HepG2 (cell line): ENCODE measurements around the gene TUBB4B. TPM values are rescaled to one million over a fixed set of nuclear protein-coding genes. Genes with fewer than 3 reads are reported as not detected.

ENCODE experiments used
- EZH2 ChIP-seq: conservative IDR thresholded peaks from 2 replicates; pipeline ENCODE4 v1.6.1; 2012; ENCODE audit warnings: mild to moderate bottlenecking, low read depth, low read length, moderate library complexity
- U2AF1 ChIP-seq: fragments of 200-400 bp; formaldehyde crosslinking; optimal IDR thresholded peaks from 2 replicates; pipeline ENCODE3; 2017; ENCODE audit warnings: mild to moderate bottlenecking, low read depth, low read length
- ZFP36 ChIP-seq: fragments of 150-350 bp; IDR thresholded peaks from 2 replicates; pipeline ENCODE4 v1.6.1; 2018; ENCODE audit warnings: borderline replicate concordance, low read length, low read depth; ENCODE audit not compliant: partially characterized antibody
- ZNF275 ChIP-seq: sonication (generic); formaldehyde crosslinking; IDR thresholded peaks from 2 replicates; pipeline ENCODE4 v1.8.0; 2022; ENCODE audit warnings: missing genetic modification reagents, mild to moderate bottlenecking, inconsistent platforms, borderline replicate concordance
- ZNF317 ChIP-seq: sonication (generic); formaldehyde crosslinking; IDR thresholded peaks from 2 replicates; pipeline ENCODE4 v1.5.0; 2020; ENCODE audit warnings: mild to moderate bottlenecking, missing genetic modification reagents
- ZNF33B ChIP-seq: sonication (generic); formaldehyde crosslinking; IDR thresholded peaks from 2 replicates; pipeline ENCODE4 v1.5.1; 2020; ENCODE audit warnings: mild to moderate bottlenecking, missing genetic modification reagents
- ZNF644 ChIP-seq: IDR thresholded peaks from 2 replicates; pipeline ENCODE4 v1.6.1; 2016; ENCODE audit warnings: low read depth
- ZNF775 ChIP-seq: sonication (generic); formaldehyde crosslinking; IDR thresholded peaks from 2 replicates; pipeline ENCODE4 v1.4.0; 2020; ENCODE audit warnings: missing genetic modification reagents, mild to moderate bottlenecking, moderate library complexity, borderline replicate concordance
- polyA plus RNA-seq, 8 experiments: library from polyadenylated mRNA; depleted of rRNA in 3 of 8; stranded (reverse) in 7 of 8; unstranded in 1 of 8; fragments of >200 nt; fragmentation: Illumina TruSeq in 4 of 8; extraction: Trizol in 4 of 8; gene quantifications; 2 replicates each; pipeline versions ENCODE4 v1.2.1 to v1.2.3, GENCODE V29; 2011 to 2016; ENCODE audit warnings: low read depth in 4 of 8, missing spikeins in 1 of 8, mixed read lengths in 1 of 8; ENCODE audit not compliant: insufficient read depth in 1 of 8
- total RNA-seq, 5 experiments: library from RNA; depleted of rRNA; stranded (reverse); fragments of >200 nt; fragmentation: Illumina TruSeq; extraction: Trizol; gene quantifications; 2 replicates each; pipeline ENCODE4 v1.2.3, GENCODE V29; 2016; ENCODE audit warnings: low read depth in 1 of 5
- TF ChIP-seq, protein P1 (sequence below): sonication (generic); formaldehyde crosslinking; IDR thresholded peaks from 2 replicates; pipeline ENCODE4 v1.4.0; 2020; ENCODE audit warnings: missing genetic modification reagents
- TF ChIP-seq, protein P2 (sequence below): sonication (generic); formaldehyde crosslinking; IDR thresholded peaks from 2 replicates; pipeline ENCODE4 v1.4.0; 2020; ENCODE audit warnings: mild to moderate bottlenecking, missing genetic modification reagents

Gene TUBB4B
- total and polyA plus RNA-seq, 2 of the 13 experiments (the other 11 are each of a cell fraction or from before 2014, with no cell fraction given) = 182 to 412 TPM

DNA sequence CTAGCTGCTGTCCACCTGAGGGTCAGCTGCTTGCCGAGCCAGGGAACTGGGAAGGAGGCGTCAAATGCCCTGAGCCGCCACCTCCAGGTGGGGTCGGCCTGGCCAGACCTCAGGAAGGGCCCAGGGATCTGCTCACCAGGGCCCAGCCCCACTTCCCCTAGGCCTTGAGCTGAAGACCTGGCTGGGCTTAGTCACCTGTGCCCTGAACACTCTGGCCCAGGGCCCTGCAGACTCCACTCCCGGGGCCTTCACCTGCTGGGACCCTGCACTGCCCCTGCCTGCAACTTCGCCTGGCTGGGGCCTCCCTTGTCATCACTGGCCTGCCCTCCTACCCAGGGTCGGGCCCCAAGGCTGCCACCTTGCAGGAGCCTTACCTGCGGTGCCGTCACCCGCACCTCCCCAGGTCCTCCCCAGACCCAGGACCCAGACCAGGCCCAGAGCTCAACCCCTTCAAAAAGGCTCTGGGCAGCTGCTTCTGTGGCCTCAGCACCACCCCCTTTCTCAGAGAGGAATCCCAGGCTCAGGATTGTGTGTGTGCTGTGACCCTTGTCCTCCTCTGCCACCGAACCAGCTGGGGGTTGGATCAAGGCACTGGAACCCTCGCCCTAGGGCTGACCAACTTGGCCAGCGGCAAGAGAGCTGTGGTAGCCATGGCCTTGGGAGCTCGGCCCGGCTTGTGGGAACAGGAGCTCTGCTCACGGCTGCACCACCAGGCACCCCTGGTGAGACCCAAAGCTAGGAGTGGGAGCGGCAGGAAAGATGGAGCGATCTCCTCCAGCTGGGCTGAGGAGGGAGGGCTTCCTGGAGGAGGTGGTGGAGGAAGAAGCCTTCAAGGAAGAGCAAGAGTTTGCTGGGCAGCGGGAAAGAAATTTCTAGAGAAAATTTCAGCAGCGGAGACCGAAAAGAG is 12.9 kb downstream of the TUBB4B start (continued):
- no peak for TF ChIP-seq ZNF275 (CRISPR knock-in tag)
- TF ChIP-seq ZFP36 = peak; percentile 64
- TF ChIP-seq ZNF775 (CRISPR knock-in tag) = no peak
- no peak for TF ChIP-seq ZNF33B (CRISPR knock-in tag)
- TF ChIP-seq, protein P1, sequence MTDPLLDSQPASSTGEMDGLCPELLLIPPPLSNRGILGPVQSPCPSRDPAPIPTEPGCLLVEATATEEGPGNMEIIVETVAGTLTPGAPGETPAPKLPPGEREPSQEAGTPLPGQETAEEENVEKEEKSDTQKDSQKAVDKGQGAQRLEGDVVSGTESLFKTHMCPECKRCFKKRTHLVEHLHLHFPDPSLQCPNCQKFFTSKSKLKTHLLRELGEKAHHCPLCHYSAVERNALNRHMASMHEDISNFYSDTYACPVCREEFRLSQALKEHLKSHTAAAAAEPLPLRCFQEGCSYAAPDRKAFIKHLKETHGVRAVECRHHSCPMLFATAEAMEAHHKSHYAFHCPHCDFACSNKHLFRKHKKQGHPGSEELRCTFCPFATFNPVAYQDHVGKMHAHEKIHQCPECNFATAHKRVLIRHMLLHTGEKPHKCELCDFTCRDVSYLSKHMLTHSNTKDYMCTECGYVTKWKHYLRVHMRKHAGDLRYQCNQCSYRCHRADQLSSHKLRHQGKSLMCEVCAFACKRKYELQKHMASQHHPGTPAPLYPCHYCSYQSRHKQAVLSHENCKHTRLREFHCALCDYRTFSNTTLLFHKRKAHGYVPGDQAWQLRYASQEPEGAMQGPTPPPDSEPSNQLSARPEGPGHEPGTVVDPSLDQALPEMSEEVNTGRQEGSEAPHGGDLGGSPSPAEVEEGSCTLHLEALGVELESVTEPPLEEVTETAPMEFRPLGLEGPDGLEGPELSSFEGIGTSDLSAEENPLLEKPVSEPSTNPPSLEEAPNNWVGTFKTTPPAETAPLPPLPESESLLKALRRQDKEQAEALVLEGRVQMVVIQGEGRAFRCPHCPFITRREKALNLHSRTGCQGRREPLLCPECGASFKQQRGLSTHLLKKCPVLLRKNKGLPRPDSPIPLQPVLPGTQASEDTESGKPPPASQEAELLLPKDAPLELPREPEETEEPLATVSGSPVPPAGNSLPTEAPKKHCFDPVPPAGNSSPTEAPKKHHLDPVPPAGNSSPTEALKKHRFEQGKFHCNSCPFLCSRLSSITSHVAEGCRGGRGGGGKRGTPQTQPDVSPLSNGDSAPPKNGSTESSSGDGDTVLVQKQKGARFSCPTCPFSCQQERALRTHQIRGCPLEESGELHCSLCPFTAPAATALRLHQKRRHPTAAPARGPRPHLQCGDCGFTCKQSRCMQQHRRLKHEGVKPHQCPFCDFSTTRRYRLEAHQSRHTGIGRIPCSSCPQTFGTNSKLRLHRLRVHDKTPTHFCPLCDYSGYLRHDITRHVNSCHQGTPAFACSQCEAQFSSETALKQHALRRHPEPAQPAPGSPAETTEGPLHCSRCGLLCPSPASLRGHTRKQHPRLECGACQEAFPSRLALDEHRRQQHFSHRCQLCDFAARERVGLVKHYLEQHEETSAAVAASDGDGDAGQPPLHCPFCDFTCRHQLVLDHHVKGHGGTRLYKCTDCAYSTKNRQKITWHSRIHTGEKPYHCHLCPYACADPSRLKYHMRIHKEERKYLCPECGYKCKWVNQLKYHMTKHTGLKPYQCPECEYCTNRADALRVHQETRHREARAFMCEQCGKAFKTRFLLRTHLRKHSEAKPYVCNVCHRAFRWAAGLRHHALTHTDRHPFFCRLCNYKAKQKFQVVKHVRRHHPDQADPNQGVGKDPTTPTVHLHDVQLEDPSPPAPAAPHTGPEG (CRISPR knock-in tag) = no peak
- TF ChIP-seq ZNF317 (CRISPR knock-in tag) = 0 out of 2 replicates have a peak, but pooled peaks have one; percentile 31
- no peak for TF ChIP-seq EZH2
- TF ChIP-seq, protein P2, sequence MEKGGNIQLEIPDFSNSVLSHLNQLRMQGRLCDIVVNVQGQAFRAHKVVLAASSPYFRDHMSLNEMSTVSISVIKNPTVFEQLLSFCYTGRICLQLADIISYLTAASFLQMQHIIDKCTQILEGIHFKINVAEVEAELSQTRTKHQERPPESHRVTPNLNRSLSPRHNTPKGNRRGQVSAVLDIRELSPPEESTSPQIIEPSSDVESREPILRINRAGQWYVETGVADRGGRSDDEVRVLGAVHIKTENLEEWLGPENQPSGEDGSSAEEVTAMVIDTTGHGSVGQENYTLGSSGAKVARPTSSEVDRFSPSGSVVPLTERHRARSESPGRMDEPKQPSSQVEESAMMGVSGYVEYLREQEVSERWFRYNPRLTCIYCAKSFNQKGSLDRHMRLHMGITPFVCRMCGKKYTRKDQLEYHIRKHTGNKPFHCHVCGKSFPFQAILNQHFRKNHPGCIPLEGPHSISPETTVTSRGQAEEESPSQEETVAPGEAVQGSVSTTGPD (CRISPR knock-in tag) = 0 out of 2 replicates have a peak, but pooled peaks have one; percentile 34
- peak; percentile 49 for TF ChIP-seq U2AF1
- TF ChIP-seq ZNF644 (CRISPR knock-in tag) = no peak
